GM12875 (cell line): ENCODE data around the gene TRIM62.

Source experiments
- H3K4me3 ChIP-seq: one replicate; pipeline ENCODE4 v1.5.1; 2011; ENCODE audit warnings: low read depth, low read length, control low read depth
- TF ChIP-seq, protein P1 (sequence below): IDR thresholded peaks from 2 replicates; pipeline ENCODE4 v1.5.1; 2011; ENCODE audit warnings: low read depth, mild to moderate bottlenecking, control low read depth, inconsistent platforms, low read length, moderate library complexity, borderline replicate concordance; ENCODE audit not compliant: insufficient read depth

Gene TRIM62

DNA sequence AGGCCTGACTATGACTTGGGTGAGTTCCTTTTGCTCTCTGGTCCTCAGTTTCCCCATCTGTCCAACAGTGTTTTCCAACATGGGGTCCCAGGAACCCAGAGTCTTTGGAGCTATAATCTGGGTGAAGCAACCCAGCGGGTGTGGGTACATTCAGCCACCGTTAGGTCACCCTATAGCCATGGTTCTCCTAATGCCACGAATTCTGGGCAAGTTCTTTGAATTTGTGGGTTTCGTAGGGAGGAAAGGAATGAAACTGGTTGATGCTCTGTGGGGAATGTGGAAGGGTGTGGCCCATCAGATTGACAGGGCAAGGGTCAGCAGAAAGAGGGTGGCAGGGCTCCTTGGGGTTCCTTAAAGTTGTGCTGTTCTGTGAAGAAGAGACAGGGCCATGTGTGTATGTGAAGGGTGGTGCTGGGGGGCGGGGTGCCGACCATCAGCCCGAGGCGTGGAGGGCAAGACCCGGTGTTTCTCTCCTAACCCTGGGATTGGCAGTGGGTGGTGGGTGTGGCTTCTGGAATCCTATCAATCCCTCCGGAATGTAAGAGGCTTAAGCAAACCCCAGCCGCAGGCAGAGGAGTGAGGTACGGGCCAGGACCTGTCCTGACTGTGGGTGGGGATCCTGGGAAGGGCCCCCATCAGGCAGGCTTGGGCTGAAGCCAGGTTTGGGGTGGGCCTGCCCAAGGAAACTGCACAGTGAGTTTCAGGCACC is 39.0 kb upstream of the TRIM62 start:
- TF ChIP-seq, protein P1, sequence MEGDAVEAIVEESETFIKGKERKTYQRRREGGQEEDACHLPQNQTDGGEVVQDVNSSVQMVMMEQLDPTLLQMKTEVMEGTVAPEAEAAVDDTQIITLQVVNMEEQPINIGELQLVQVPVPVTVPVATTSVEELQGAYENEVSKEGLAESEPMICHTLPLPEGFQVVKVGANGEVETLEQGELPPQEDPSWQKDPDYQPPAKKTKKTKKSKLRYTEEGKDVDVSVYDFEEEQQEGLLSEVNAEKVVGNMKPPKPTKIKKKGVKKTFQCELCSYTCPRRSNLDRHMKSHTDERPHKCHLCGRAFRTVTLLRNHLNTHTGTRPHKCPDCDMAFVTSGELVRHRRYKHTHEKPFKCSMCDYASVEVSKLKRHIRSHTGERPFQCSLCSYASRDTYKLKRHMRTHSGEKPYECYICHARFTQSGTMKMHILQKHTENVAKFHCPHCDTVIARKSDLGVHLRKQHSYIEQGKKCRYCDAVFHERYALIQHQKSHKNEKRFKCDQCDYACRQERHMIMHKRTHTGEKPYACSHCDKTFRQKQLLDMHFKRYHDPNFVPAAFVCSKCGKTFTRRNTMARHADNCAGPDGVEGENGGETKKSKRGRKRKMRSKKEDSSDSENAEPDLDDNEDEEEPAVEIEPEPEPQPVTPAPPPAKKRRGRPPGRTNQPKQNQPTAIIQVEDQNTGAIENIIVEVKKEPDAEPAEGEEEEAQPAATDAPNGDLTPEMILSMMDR: no peak

DNA sequence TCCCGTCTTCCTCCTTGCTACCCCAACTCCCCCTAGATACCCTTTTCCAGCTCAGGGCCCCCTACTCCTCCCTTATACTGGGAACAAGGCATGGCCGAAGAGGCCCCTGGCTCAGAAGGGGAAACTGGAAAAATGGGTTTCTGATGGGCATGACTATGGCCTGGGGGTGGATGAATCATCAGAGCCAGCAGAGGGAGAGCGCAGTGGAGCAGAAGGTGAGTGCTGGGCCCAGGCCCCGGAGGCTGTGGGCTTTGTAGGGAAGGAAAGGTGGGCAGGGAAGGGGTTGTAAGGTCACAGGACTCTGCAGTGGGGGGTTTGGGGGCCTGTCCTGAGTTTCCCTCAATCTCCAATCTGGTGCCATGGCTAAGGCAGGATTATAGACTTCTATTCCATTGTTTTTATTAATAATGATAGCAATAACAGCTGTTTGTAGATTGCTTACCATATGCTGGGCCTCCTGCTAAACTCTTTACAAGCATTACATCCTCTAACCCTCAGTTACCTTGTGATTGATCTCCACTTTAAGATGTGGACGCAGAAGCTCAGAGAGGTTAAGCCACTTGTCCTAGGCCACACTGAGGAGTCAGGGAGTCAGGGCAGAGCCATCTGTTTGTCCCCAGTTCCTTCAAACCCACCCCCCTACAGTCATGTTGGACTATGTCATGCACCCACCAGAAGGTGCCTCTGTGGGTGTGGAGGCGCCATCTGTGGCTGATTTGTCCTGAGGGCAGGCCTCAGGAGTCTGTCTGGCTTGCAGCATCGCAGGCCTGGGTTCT is 38.2 kb upstream of the TRIM62 start:
- no peak overlapping the region for H3K4me3 ChIP-seq
- TF ChIP-seq, protein P1: no peak

More for the DNA sequence above, 39.0 kb upstream of the TRIM62 start:
- H3K4me3 ChIP-seq: no peak overlapping the region

- TF ChIP-seq, protein P1: no peak
- no peak overlapping the region for H3K4me3 ChIP-seq
Observed at GRCh38 chr1:33211972-33212371, 30.1 kb upstream of the TRIM62 start.

DNA sequence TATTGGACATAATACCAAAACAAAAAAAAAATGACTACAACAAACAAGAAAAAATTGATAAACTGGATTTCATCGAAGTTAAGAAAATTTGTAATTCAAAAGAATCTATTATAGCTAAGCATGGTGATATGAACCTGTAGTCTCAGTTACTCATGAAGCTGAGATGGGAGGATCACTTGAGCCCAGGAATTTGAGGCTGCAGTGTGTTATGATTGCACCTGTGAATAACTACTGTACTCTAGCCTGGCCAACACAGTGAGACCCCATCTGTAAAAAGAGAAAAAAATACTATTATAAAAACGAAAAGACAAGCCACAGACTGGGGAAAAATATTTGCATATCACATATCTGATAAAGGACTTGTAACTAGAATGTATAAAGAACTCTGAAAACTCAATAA is 24.5 kb upstream of the TRIM62 start:
- TF ChIP-seq, protein P1: no peak
- H3K4me3 ChIP-seq: no peak overlapping the region

GRCh38 chr1:33195556-33195955 is 13.7 kb upstream of the TRIM62 start:
- TF ChIP-seq, protein P1: no peak

DNA sequence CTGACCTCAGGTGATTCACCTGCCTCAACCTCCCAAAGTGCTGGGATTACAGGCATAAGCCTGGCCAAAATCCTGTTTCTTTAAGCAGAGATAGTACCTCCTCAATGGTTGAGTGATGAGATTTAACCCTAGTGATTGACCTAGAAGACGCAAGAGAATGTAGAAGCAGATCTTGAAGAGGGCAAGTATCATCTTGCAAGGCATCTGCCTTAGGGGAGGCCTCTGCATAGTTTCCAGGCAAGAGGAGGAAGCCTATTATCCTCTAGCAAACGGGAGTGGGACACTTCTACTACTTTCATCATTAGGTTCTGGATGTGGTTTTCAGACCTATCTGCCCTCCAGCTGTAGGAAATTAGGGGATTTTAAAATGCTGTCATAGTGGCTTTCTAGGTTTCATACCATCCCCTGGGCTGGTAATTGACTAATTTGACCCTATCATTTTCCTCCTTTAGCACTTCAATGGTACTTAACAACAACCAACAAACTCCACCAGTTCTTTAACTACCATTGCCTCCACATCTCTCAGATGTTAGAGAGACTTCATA is 10.0 kb upstream of the TRIM62 start:
- H3K4me3 ChIP-seq: no peak overlapping the region
- TF ChIP-seq, protein P1: no peak

More at GRCh38 chr1:33195556-33195955, 13.7 kb upstream of the TRIM62 start:
- no peak overlapping the region for H3K4me3 ChIP-seq
